CD4-positive, alpha-beta T cell treated with Interleukin-12 subunit alpha and Interleukin-12 subunit beta, for 1 hour (primary cell): ENCODE results near the gene UBE2D1.
A peak's percentile ranks its signal among the peaks of the same experiment; 100 is the strongest.

Source experiments
- DNase-seq: peaks from one replicate; pipeline ENCODE4 v3.0.0-alpha.2; 2020

UBE2D1 gene

DNA sequence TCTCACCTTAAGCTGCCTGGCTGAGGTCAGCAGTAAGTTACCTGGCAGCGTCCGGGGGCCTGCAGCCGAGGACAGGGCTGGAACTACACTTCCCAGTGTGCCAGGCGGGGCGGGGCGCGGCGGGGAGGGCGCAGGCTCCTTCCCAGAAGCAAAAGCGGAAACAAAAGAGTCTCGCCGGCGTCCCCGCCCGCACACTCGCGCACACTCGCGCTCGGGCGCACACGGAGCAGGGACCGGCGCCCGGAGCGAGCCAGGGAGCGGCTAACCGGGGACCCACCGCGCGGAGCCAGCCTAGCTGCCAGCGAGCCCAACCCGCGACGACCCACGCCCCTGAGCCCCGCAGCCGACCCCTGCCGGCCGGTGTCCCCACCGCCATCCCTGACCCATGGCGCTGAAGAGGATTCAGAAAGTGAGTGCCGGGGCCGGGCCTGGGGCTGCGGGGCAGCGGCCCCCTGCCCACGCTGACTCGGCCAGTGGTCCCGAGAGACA is at the start of gene UBE2D1:
TSS of gene UBE2D1 (plus strand) at position 190 of the 489 bp plus-strand sequence. CDS start at position 386, 196 bp downstream.
- peak; percentile 85 for DNase-seq

DNA sequence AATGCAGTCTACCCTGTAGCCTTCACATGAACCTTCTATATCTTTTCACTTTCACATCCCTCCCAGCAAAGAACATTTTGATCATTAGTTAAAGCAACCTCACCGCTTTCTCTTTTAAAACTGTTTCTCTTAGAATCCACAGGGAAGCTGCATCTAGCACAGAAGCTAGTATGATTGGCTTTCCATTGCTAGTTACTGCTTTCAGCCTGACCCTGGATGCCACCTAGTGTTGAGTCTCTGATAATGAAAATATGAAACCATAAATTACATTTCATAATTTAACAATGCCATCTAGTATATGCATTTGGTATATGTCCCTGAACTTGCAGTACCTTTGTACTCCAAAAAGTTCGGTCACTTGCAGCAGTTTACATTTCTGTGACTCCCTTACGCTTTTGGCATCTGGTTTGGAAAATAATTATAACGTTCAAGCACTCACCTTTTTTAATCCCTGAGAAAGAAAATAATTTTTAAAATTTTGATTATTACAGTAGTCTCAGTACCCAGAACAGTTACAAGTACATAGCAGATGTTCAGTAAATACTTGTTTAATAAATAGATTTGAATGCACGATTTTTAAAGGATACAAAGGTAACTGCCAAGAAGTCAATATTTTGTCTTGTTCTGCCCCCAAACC is 43.1 kb upstream of the UBE2D1 start:
- peak; percentile 52 for DNase-seq

DNA sequence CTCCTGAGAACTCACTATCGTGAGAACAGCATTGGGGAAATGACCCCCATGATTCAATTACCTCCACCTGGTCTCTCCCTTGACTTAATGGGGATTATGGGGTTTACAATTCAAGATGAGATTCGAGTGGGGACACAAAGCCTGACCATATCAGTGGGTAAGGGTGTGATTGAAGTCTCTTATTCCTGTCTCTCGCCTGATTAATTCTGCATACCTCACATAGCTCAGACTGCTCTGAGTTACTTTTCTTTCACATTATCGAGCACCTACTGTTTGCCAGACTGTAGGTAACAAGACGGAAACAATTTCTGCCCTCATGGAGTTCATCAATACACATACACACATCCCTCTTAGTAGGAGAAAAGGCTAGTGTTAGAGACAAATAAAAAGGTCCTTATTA is 40.8 kb upstream of the UBE2D1 start:
- DNase-seq = no peak

GRCh38 chr10:58299580-58299979 is 35.2 kb upstream of the UBE2D1 start:
- DNase-seq = peak; percentile 46

GRCh38 chr10:58300676-58301075 is 34.1 kb upstream of the UBE2D1 start:
- no peak for DNase-seq

GRCh38 chr10:58302254-58302653 is 32.6 kb upstream of the UBE2D1 start:
- DNase-seq = no peak

GRCh38 chr10:58304099-58304633 is 30.6 kb upstream of the UBE2D1 start:
- no peak for DNase-seq

GRCh38 chr10:58305821-58306220 is 29.0 kb upstream of the UBE2D1 start:
- DNase-seq = no peak

DNA sequence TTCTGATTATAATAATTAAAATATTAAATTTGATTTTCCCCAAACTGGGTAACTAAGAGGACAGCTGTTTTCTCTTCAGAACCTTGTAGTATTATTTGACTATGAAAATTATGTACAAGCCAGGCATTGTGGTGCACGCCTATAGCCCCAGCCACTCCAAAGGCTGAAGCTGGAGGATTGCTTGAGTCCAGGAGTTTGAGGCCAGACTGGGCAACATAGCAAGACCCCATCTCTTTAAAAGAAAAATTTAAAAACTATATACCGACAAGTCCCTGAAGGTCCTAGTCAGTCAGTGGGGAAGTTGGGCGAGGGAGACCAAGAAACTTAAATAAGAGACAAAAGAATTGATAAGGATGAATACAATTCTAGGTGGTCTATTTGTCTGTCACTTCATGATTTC is 27.1 kb upstream of the UBE2D1 start:
- no peak for DNase-seq

GRCh38 chr10:58311026-58311425 is 23.8 kb upstream of the UBE2D1 start:
- DNase-seq = no peak

- no peak for DNase-seq
These were observed 17.9 kb upstream of the UBE2D1 start for GRCh38 chr10:58316874-58317273.

GRCh38 chr10:58318346-58318745 is 16.5 kb upstream of the UBE2D1 start:
- DNase-seq = no peak

- DNase-seq = no peak
These were observed 15.2 kb upstream of the UBE2D1 start for GRCh38 chr10:58319599-58319998.

DNA sequence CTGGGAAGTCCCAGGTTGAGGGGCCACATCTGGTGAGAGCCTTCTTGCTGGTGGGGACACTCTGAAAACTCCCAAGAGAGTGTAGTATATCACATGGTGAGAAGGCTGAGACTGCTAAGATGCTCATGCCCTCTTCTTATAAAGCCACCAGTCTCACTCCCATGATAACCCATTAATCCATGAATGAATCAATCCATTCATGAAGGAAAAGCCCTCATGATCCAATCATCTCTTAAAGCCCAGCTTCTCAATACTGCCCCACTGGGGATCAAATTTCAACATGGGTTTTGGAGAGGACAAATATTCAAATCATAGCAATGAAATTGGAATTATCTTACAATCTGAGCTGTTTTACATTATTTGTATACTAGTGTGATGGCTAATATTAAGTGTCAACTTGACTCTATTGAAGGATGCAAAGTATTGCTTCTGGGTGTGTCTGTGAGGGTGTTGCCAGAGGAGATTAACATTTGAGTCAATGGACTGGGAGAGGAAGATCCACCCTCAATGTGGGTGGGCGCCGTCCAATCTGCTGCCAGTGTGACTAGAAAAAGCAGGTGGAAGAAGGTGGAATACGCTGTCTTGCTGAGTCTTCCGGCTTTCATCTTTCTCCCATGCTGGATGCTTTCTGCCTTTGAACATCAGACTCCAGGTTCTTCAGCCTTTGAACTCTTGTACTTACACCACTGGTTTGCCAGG is 14.3 kb upstream of the UBE2D1 start:
- no peak for DNase-seq

DNA sequence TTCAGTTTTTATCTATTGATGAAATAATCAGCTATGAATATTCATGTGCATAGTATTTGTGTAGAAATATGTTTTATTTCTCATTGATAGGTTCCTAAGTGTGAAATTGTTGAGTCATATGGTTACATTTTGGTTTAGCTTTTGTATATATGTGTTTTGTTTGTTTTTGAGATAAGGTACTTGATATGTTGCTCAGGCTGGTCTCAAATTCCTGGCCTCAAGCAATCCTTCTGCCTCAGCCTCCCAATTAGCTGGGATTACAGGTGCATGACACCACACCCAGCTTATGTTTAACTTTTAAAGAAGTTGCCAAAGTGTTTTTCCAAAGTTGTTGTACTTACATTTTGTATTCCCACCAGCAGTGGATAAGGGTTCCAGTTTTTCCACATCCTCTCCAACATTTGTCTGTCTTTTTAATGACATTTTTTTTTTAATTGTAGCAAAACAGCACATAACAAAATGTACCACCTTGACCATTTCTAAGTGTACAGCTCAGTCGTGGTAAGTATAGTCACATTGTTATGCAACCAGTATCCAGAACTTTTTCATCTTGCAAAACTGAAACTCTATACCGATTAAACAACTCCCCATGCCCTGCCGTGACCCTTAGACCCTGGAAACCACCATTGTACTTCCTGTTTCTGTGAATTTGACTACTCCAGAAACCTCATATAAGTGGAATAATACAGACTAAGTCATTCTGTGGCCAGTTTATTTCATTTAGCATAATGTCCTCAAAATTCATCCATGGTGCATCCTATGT is 12.6 kb upstream of the UBE2D1 start:
- peak; percentile 13 for DNase-seq

- no peak for DNase-seq
These were observed 12.0 kb upstream of the UBE2D1 start for GRCh38 chr10:58322835-58323209.

DNA sequence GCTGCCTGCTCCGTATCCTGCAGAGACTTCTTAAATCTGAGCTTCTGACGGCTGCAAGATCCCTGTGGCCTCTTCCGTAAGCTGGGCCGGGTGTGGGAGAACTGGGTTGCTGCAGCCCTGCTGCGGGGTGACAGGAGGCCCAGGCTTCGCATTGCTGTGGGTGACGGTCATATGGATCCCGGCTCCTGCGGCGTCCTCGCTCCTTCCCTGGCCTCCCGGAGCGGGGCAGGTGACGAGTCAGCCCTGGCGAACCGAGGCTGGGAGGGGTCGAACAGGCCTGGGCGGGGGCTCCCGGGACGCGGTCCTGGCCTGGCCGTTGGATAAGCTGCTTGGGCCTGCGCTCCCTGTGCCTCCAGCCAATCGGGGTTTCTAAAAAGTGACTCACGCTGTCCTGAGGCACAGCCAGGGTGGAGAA is 7.8 kb upstream of the UBE2D1 start:
- DNase-seq = no peak

- DNase-seq = no peak
These were observed 6.6 kb upstream of the UBE2D1 start for GRCh38 chr10:58328233-58328632.

DNA sequence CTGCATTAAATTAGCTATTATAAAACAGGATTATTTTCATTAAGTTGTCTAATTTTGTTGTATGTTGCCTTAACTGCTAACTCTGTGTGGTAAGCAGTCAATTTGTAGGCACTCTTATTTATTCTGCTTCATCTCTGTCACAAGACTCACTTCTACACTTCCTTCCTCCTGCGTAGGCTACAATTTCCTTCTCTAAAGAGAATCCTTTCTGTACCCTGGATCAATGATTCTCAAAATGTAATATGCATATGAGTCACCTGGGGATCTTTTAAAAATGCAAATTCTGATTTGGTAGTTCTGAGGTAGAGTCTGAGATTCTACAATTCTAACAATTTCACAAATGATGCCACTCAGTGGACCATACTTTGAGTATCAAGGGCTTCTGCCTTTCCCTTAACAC is 4.4 kb upstream of the UBE2D1 start:
- DNase-seq = no peak

DNA sequence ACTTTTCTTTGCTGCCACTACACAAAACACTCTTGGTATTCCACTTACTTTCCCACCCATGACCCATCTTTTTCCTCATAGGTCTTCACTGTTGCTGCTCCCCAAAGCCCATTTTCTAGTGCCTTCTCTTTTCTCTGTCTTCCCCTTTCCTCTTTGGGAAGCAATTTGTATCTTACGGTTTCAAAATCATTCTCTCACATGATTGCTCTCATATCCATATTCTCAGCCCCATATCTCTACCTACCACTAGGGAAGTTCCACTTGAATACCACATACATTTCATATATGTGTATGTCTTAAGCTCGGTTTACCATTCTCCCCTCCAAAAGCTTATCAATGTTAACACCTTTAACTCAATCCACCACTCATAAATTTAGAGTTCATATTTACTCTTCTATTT is 3.2 kb upstream of the UBE2D1 start:
- DNase-seq = no peak

DNA sequence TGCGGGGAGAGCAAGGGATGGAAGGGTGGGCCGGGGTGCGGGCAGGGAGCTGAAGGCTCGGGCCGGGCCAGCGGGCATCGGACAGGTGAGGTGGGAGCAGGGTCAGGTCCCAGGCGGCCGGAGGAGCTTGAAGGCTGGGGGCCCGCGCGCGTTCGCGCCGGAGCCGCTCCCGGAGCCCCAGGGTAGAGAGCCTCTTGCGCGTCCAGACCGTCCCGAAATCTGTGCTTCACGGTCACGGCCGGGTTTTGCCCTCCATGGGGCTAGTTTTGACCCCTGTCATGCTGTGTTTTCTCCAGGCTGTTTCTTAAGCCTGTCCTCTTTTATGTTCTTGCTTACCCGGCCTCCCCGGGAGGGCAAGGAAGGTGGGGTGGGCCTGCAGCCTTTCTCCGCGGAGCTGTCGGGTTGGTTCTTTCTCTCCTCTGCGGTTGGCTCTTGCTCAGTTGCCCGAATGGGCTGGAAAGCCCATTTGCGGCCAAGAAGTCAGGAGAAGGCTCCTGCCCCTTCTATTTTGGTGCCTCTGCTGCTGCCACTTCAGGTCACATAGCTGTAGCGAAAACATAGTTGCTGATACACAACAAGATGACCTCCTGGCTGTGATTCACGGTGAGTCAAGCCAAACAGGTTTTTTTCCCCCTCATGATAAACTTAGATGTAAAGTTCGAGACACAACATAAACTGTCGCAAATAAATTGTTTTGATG is 650 bp downstream of the UBE2D1 start:
- peak; percentile 3 for DNase-seq

DNA sequence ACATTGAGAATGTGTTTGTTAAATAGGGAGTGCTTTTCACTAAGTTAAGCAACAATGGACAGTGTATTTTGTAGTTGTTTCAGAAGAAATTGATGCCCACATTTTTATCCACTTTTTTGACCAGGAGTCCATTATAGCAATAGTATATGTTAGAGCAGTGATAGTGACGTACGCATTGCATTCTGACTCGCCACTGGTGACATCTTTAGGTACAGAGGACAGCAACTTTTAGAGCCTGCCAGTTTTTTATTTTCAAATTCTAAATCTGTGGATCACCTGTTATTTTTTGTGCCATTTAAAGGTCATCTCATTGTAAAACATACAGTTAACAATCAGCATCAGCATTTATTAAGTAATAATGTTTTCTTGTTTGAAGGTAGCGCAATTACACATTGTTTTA is 1.4 kb downstream of the UBE2D1 start:
- no peak for DNase-seq

GRCh38 chr10:58341422-58341821 is 6.6 kb downstream of the UBE2D1 start:
- no peak for DNase-seq
